HL-60 (cell line): Measurements from ENCODE around the gene ACOX2.

Source experiments
- DNase-seq, 2 experiments: peaks; one replicate each; pipeline ENCODE4 v3.0.0-alpha.2; 2010 to 2020; ENCODE audit warnings: low read depth in 1 of 2, low spot score in 1 of 2
- H3K27ac ChIP-seq: fragments of 250-450 bp; sonication (Bioruptor Pico); replicated peaks from 2 replicates; pipeline ENCODE4 v1.5.1; 2020; ENCODE audit warnings: mild to moderate bottlenecking, moderate library complexity
- H3K27me3 ChIP-seq: fragments of 250-450 bp; sonication (Bioruptor Pico); 2 replicates; pipeline ENCODE4 v1.5.1; 2021; ENCODE audit warnings: mild to moderate bottlenecking, moderate library complexity; ENCODE audit not compliant: insufficient read depth, poor library complexity, severe bottlenecking
- H3K4me3 ChIP-seq: replicated peaks from 2 replicates; pipeline ENCODE4 v1.5.1; 2011; ENCODE audit warnings: mild to moderate bottlenecking, control low read depth, low read length; ENCODE audit not compliant: insufficient read depth
- GABPA ChIP-seq: IDR thresholded peaks from 2 replicates; pipeline ENCODE4 v1.6.1; 2012; ENCODE audit warnings: low read depth
- POLR2AphosphoS5 ChIP-seq: IDR thresholded peaks from 2 replicates; pipeline ENCODE4 v1.6.1; 2012; ENCODE audit warnings: low read depth
- REST ChIP-seq: IDR thresholded peaks from 2 replicates; pipeline ENCODE4 v1.6.1; 2012; ENCODE audit warnings: low read depth; ENCODE audit not compliant: insufficient replicate concordance
- SPI1 ChIP-seq: IDR thresholded peaks from 2 replicates; pipeline ENCODE4 v1.6.1; 2012; ENCODE audit warnings: low read depth, mild to moderate bottlenecking, borderline replicate concordance
- TF ChIP-seq, protein P1 (sequence below): IDR thresholded peaks from one replicate; pipeline ENCODE4 v1.5.1; 2011; ENCODE audit warnings: low read length, control low read depth, inconsistent platforms; ENCODE audit not compliant: insufficient read depth

Gene ACOX2

DNA sequence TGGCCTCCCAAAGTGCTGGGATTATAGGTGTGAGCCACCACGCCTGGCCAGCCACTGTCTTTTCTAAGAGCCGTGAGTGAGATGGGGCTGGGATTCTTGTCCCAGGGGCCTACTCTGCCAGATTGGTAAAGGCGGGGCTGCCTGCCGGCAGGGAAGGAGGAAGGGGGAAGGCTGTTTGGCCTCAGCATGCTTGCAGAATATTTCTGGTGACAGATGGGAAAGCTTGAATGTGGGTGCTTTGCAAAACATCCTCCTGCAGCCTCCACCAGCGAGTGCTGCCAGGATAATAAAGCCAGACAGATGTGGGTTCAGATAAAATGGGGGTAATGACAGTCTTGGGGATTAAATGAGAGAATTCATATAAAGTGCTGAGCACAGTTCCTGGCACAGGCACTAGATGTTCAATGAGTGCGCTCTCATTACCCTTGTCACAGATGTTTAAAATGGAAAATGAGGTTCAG lies 19.8 kb upstream of the ACOX2 start:
- DNase-seq, result no peak
- Histone ChIP-seq H3K27me3 (no peaks in the 10 kb centered on the region), H3K27ac (no peak overlapping the region), H3K4me3 (no peak overlapping the region)
- TF ChIP-seq, protein P1, sequence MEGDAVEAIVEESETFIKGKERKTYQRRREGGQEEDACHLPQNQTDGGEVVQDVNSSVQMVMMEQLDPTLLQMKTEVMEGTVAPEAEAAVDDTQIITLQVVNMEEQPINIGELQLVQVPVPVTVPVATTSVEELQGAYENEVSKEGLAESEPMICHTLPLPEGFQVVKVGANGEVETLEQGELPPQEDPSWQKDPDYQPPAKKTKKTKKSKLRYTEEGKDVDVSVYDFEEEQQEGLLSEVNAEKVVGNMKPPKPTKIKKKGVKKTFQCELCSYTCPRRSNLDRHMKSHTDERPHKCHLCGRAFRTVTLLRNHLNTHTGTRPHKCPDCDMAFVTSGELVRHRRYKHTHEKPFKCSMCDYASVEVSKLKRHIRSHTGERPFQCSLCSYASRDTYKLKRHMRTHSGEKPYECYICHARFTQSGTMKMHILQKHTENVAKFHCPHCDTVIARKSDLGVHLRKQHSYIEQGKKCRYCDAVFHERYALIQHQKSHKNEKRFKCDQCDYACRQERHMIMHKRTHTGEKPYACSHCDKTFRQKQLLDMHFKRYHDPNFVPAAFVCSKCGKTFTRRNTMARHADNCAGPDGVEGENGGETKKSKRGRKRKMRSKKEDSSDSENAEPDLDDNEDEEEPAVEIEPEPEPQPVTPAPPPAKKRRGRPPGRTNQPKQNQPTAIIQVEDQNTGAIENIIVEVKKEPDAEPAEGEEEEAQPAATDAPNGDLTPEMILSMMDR, result no peak
- TF ChIP-seq POLR2AphosphoS5, result no peak
- no peak for TF ChIP-seq GABPA
- no peak for TF ChIP-seq SPI1
- TF ChIP-seq REST, result no peak

DNA sequence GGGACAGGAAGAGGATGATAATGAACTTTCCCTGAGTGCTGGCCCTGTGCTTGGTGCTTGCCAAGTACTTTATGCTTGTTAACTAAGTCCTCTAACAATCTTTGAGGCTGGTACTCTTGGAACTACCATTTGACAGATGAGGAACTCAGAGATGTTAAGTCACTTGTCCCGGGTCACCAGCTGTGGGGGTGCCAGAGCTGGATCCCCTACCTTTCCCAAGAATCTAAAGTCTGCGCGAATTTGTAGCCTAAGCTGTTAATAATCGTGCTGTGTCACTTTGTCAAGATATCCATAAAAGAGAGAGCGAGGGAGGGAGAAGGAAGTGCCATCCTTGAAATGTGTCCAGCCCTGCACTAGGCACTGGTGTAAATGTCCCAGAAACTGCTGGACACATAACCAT lies 19.0 kb upstream of the ACOX2 start:
- no peak for DNase-seq
- Histone ChIP-seq H3K4me3 (no peak overlapping the region), H3K27me3 (no peaks in the 10 kb centered on the region), H3K27ac (no peak overlapping the region)
- TF ChIP-seq POLR2AphosphoS5, result no peak
- no peak for TF ChIP-seq SPI1
- TF ChIP-seq REST, result no peak

- no peak for DNase-seq
- TF ChIP-seq SPI1, result no peak
- TF ChIP-seq, protein P1, result no peak
- no peak for TF ChIP-seq GABPA
- no peak for TF ChIP-seq POLR2AphosphoS5
- no peak for TF ChIP-seq REST
- Histone ChIP-seq H3K27ac (no peak overlapping the region), H3K27me3 (no peaks in the 10 kb centered on the region), H3K4me3 (no peak overlapping the region)
Measured at GRCh38 chr3:58555203-58555602, 18.2 kb upstream of the ACOX2 start.

GRCh38 chr3:58553003-58553402 lies 16.0 kb upstream of the ACOX2 start:
- DNase-seq, result no peak
- Histone ChIP-seq H3K27ac (no peak overlapping the region), H3K27me3 (no peaks in the 10 kb centered on the region), H3K4me3 (no peak overlapping the region)
- no peak for TF ChIP-seq POLR2AphosphoS5
- TF ChIP-seq, protein P1, result no peak
- no peak for TF ChIP-seq SPI1
- TF ChIP-seq GABPA, result no peak
- no peak for TF ChIP-seq REST
